ENCODE measurements around the gene ING3.

- TF ChIP-seq YY1 (IDR thresholded peaks at IDR 0.05; ENCODE audit: insufficient read depth, insufficient read length) (no peak), ZNF274 (IDR thresholded peaks at IDR 0.05; ENCODE audit: low read depth, low read length) (no peak)
Measured at GRCh38 chr7:120973849-120974248, 23.3 kb downstream of the ING3 start.
